NCI-H146 treated with DMSO at 0.1 percent for 48 hours (cell line): ENCODE data around the gene PPFIA3.
"Not testable (repeated sequence)": the region's sequence is repeated elsewhere in the genome, so short reads cannot be mapped to it uniquely, and the experiment has no call there.

ENCODE experiments used
- DNase-seq: peaks from one replicate; lab custom pipeline; 2025; ENCODE audit not compliant: unreplicated experiment; lab: John Stamatoyannopoulos, UW

PPFIA3 gene

GRCh38 chr19:49102303-49102702 lies 17.0 kb upstream of the PPFIA3 start:
- no peak for DNase-seq

GRCh38 chr19:49103331-49104085 lies 15.8 kb upstream of the PPFIA3 start:
- no peak for DNase-seq

GRCh38 chr19:49104229-49104864 lies 15.0 kb upstream of the PPFIA3 start:
- no peak for DNase-seq

GRCh38 chr19:49106648-49107135 lies 12.7 kb upstream of the PPFIA3 start:
- no peak for DNase-seq

- no peak for DNase-seq
Measured at GRCh38 chr19:49107625-49108459, 11.5 kb upstream of the PPFIA3 start.

GRCh38 chr19:49109051-49109450 lies 10.3 kb upstream of the PPFIA3 start:
- DNase-seq, result no peak

- no peak for DNase-seq
Measured at GRCh38 chr19:49109569-49110233, 9.6 kb upstream of the PPFIA3 start.

- DNase-seq, result no peak
Measured at GRCh38 chr19:49110567-49110966, 8.8 kb upstream of the PPFIA3 start.

- DNase-seq, result no peak
Measured at GRCh38 chr19:49111218-49111998, 7.9 kb upstream of the PPFIA3 start.

- peak; percentile 34 for DNase-seq
Measured at GRCh38 chr19:49113762-49114629, 5.3 kb upstream of the PPFIA3 start, which contains the start of gene LIN7B. Gene LIN7B (plus strand): TSS chr19:49114370. CDS start chr19:49114405, 35 bp downstream.

- DNase-seq, result no peak
Measured at GRCh38 chr19:49114630-49115363, 4.5 kb upstream of the PPFIA3 start.

GRCh38 chr19:49116544-49116943 lies 2.8 kb upstream of the PPFIA3 start:
- DNase-seq, result no peak

- no peak for DNase-seq
Measured at GRCh38 chr19:49117677-49118564, 1.4 kb upstream of the PPFIA3 start.

GRCh38 chr19:49118565-49119410 lies 556 bp upstream of the PPFIA3 start, which contains the start of gene C19orf73:
Gene C19orf73 (minus strand): TSS chr19:49119143. CDS start chr19:49119022, 121 bp downstream.
- DNase-seq, result peak; percentile 90

GRCh38 chr19:49120325-49120683 lies 960 bp downstream of the PPFIA3 start:
- no peak for DNase-seq

GRCh38 chr19:49120868-49121267 lies 1.5 kb downstream of the PPFIA3 start:
- DNase-seq, result no peak

GRCh38 chr19:49121841-49122240 lies 2.5 kb downstream of the PPFIA3 start:
- DNase-seq, result not testable (repeated sequence)
